GM12872 (cell line): ENCODE data around the gene TMPRSS12.

ENCODE experiments used
- TF ChIP-seq, protein P1 (sequence below): IDR thresholded peaks from 3 replicates; pipeline ENCODE4 v1.5.1; 2011; ENCODE audit warnings: low read depth, mild to moderate bottlenecking, low read length, moderate library complexity; ENCODE audit not compliant: insufficient read depth

TMPRSS12 gene

DNA sequence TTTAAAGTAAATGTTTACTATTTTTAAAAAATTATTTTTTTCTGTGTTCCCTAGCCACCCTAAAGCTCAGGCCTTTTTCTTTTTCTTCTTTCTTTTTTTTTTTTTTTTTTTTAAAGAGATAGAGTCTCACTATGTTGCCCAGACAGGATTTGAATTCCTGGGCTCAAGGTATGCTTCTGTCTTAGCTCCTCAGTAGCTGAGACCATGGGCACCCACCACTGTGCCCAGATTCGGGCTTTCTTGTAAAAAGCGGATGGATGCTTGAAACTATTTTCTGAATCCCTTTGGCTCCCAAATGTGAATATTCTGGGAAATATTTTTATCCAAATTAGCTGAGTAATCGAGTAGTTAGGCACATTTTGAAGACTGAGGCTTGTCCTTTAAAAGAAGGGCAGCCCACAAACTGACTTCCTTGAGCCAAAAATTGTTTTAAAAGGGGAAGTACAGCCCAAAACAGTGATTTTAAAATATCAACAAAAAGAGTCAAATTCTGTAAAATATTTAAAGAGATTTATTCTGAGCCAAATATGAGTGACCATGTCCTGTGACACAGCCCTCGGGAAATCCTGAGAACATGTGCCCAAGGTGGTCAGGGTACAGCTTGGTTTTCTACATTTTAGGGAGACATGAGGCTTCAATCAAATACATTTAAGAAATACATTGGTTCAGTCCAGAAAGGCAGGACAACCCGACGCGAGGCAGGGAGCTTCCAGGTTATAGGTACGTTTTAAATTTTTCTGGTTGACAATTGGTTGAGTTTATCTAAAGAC lies 80.8 kb downstream of the TMPRSS12 start:
- TF ChIP-seq, protein P1, sequence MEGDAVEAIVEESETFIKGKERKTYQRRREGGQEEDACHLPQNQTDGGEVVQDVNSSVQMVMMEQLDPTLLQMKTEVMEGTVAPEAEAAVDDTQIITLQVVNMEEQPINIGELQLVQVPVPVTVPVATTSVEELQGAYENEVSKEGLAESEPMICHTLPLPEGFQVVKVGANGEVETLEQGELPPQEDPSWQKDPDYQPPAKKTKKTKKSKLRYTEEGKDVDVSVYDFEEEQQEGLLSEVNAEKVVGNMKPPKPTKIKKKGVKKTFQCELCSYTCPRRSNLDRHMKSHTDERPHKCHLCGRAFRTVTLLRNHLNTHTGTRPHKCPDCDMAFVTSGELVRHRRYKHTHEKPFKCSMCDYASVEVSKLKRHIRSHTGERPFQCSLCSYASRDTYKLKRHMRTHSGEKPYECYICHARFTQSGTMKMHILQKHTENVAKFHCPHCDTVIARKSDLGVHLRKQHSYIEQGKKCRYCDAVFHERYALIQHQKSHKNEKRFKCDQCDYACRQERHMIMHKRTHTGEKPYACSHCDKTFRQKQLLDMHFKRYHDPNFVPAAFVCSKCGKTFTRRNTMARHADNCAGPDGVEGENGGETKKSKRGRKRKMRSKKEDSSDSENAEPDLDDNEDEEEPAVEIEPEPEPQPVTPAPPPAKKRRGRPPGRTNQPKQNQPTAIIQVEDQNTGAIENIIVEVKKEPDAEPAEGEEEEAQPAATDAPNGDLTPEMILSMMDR, result no peak

DNA sequence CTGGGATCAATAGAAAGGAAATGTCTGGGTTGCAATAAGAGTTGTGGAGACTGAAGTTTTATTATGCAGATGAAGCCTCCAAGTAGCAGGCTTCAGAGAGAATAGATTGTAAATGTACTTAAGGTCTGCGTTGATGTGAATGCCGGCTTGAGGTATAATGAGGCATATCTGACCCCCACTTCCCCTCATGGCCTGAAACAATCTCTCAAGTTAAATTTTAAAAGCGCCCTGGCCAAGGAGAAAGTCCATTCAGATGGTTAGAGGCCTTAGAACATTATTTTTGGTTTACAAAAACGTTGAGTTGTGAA lies 81.4 kb downstream of the TMPRSS12 start:
- TF ChIP-seq, protein P1, result no peak

DNA sequence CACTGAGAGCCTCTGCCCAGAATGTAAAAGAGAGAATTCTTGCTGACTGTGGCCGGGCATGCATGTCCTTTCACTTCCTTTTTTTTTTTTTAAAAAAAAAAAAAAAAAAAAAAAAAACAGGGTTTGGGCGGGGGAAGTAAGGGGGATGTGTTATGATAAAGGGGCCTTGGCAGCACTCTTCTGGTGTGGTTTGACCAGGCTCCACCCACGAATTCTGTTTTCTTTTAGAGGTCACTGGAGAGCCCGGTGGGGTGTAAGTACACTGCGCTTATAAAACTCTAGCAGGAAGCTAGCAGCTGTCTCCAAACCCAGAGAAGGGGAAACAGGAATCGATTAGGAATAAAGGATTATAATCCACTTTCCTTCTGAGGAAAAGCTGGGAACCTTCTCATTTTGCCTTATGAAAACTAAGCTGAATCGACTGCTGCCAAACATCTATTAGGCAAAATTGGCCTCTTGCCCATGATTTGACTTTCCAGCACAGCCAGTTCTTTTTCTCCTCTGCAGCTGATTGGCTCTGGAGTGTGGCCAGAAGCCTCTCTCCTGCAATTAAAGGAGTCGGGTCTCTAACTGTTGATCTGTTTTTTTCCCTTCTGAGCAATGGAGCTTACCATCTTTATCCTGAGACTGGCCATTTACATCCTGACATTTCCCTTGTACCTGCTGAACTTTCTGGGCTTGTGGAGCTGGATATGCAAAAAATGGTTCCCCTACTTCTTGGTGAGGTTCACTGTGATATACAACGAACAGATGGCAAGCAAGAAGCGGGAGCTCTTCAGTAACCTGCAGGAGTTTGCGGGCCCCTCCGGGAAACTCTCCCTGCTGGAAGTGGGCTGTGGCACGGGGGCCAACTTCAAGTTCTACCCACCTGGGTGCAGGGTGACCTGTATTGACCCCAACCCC lies 82.0 kb downstream of the TMPRSS12 start:
- TF ChIP-seq, protein P1, result no peak

DNA sequence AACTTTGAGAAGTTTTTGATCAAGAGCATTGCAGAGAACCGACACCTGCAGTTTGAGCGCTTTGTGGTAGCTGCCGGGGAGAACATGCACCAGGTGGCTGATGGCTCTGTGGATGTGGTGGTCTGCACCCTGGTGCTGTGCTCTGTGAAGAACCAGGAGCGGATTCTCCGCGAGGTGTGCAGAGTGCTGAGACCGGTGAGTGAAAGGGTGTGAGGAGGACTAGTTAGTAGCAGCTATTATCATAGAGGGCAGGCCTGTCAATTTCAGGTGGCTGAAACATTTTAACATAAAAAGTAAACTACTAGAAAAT lies 82.6 kb downstream of the TMPRSS12 start:
- TF ChIP-seq, protein P1, result no peak

DNA sequence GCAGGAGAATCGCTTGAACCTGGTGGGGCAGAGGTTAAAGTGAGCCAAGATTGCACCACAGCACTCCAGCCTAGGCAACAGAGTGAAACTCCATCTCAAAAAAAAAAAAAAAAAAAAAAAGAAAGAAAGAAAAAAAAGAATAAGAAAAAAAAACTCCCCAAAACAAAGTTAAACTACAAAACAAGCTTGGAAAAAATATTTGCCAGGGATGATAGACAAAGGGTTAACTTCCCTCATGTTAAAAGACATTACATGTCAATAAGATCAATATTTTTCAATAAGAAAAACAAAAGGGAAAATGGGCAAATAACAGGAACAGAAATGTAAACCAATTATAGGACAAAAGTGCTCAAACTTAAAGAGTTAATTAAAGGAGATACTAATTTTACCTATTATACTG lies 83.2 kb downstream of the TMPRSS12 start:
- TF ChIP-seq, protein P1, result no peak

DNA sequence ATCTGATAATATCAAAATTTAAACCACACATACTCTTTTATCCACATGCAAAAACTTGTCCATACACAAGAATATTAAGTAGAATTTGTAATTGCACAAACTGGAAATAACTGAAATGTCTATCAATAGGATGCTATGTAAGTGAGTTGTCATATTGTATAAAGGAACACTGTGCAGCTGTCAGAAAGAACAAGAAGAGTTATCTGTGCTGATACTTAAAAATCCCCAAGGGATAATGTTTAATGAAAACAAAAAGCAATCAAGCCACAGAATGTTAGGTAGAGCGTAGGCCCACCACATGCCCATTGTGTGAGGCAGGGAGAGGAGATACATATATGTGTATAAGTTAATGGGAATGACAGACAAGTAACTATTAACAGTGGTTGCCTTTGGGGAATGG lies 83.7 kb downstream of the TMPRSS12 start:
- TF ChIP-seq, protein P1, result no peak

DNA sequence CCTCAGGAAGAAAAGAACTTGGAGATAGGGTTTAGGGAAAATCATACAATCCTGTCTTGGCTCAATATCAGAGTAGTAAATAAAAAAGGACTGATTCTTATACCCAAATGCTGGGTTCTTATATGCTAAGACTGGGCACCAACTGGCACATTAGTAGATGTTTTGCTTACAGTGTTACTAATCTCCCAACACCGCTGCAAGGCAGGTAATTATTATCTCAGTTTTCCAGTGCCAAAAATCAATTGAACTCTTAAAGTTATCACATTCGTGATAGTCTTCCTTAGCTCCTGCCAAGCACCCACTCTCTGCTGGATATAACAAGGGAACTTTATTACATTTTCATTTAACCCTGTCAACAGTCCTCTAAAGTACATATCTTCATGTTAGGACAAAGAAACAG lies 84.6 kb downstream of the TMPRSS12 start:
- TF ChIP-seq, protein P1, result no peak
